Measurements from ENCODE around the gene HOXD4.

HOXD4 gene

DNA sequence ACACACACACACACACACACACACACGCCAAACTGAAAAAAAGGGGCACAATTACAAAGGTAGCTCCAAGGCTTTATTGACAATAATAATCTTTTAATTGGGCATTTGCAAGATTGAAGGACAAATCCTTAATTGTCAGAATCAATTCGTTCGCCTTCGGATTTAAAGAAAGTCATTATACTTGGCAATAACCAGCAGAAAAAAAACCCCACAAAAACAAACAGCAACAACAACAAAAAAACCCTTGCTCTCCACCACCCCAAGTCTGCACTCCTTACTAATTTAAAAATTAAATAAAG is 23.6 kb upstream of the HOXD4 start:
- no peak for DNase-seq

DNA sequence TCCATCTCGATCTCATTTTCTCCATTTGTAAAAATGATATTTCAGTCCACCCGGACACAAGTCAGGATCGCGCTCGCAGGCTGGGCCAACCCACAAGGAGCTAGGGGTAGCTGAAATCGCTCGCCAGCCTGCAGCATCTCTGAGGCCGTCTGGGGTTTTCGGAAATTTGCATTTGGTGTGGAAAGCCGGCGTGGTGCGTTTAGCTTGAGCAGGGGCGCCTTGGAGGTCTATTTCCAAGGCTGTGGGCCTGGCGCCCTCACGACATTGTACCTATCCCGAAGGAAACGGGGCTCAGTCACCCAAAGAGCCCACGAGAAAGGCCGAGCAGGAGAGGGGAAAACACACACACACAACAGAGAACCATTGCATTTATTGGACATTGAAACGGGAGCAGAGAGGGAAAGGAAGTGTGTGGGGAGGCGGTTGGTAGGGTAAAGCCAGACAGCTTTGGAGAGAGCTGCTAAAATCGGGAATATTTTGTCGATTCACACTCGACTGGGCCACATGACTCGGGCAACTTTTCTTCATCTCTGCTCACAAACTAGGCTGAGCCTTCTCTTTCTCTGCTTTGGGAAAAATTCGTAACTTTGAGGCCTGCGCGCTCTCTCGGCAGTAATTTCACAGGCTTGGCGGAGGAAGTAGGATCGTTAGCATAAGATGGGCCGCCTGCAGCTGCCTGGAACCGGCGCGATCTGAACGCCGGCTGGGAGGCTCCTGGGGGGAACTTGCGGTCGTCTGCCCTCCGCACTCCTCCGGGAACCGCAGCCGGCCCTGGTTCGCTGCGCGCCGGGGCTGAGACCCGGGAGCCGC is 23.0 kb upstream of the HOXD4 start:
- no peak for DNase-seq

DNA sequence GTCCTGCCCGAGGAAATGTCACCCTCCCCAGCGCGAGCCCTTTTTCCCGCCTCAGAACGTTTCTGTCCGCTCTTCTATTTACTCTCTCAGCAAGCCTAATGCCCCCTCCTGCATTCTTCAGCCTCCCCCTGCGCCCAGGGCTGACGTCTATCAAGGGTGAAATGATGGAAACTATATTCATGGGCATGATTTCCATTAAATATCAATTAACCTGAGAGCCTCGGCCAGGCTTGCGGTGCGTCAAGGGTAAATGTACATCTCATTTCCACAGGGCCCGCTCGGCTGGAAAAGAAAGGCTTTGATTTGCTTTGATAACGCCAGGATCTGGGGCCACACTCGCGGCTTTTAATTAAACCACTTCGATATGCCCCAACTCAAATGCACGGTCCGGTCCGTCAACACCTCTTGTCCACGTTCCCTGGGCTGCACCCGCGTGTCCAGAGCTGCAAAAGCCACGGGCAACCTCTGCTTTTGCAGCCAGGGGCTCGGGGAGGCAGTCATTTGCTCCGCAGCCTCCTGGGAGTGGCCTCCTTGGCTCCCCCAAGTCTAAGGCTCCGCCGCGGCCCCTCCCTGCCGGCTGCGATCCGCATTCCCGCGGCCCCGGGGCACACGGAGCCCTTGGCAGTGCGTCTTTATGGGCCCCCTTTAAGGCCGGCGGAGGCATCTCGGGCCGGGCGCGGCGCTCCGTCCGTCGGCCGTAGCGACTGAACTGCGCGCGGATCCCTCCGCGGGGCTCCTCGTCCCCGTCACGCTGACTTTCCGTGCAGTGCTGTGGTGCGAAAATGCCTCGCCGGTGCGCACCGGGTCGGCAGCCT is 22.2 kb upstream of the HOXD4 start, which contains the start of gene HOXD8:
TSS of gene HOXD8 (plus strand) at position 724 of the 815 bp plus-strand sequence. CDS start 662 bp downstream, outside the sequence.
- no peak for DNase-seq

DNA sequence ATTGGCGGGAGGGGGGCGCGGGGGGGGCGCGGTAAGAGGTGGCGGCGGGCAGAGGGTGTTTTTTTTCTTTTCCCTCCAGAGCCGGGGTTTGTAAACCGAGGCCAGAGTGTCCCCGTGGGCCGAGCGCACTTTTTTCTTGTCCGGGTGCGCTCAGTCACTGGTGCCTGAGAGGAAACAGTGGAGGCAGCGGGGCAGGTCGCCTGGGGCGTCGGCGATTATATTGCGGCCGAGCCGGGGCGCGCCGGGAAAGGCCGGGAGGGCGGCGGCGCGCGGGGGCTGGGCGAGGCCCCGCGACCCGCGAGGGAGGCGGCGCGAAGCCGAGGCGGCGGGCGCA is 21.6 kb upstream of the HOXD4 start:
- no peak for DNase-seq

DNA sequence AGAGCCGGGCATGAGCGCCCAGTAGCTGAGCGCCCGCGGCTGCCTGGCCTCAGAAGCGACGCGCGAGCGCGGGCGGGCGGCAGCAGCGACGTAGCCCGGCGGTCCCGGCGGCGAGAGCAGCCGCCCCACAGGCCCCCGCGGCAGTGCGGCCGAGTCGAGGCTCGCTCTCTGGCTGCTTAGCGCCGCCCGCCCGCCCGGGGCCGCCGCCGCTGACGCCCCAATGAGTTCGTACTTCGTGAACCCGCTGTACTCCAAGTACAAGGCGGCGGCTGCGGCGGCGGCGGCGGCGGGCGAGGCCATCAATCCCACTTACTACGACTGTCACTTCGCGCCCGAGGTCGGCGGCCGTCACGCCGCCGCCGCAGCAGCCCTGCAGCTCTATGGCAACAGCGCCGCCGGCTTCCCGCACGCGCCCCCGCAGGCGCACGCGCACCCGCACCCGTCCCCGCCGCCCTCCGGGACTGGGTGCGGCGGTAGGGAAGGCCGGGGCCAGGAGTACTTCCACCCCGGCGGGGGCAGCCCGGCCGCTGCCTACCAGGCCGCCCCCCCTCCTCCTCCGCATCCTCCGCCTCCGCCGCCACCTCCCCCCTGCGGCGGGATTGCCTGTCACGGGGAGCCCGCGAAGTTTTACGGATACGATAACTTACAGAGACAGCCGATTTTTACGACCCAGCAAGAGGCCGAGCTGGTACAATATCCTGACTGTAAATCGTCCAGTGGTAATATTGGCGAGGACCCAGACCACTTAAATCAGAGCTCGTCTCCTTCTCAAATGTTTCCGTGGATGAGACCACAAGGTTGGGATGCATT is 21.0 kb upstream of the HOXD4 start:
- DNase-seq = peak; percentile 25

DNA sequence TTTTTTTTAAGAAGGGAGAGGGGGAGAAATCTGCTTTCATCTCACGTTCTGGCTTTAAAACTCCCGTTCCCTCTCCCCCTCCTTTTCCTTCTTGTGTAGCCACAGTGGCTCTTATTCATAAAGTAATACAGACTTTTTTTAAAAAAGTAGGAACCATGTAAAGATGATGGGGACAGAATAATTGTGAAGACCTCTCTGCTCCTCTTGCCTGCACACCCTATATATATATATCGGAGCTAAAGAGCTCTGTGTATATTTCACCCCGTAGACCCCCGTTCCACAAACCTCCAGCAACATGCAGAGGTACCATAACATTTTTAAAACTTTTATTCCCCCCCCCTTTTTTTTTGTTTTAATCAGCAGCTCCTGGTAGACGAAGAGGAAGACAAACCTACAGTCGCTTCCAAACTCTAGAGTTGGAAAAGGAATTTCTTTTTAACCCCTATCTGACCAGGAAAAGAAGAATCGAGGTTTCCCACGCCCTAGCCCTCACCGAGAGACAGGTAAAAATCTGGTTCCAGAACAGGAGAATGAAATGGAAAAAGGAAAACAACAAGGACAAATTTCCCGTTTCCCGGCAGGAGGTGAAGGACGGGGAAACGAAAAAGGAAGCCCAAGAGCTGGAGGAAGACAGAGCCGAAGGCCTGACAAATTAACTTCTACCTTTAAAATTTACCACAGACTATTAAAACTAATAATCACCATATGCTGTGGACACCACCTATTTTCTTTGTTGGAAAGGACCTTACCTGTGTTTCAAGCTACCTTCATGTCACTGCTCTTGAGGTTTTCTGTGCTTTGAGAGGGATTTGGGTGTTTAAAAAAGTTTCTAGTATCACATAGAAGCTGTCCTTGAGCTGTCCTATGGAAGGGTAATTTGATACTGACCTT is 20.1 kb upstream of the HOXD4 start:
- DNase-seq = no peak

DNA sequence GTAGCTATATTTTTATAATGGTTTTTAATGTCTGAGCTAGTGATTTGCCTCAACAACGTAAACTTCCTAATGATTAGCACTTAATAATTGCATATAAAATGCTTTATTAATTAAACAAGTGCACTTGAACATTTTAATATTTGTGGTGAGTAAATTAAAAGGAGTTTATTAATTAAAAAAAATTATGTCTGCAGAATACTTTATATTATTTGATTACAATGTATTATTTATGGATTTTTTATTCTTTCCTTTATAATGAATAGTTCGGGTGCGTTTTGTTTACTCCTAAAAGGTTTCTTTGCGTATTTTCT is 19.5 kb upstream of the HOXD4 start:
- no peak for DNase-seq

DNA sequence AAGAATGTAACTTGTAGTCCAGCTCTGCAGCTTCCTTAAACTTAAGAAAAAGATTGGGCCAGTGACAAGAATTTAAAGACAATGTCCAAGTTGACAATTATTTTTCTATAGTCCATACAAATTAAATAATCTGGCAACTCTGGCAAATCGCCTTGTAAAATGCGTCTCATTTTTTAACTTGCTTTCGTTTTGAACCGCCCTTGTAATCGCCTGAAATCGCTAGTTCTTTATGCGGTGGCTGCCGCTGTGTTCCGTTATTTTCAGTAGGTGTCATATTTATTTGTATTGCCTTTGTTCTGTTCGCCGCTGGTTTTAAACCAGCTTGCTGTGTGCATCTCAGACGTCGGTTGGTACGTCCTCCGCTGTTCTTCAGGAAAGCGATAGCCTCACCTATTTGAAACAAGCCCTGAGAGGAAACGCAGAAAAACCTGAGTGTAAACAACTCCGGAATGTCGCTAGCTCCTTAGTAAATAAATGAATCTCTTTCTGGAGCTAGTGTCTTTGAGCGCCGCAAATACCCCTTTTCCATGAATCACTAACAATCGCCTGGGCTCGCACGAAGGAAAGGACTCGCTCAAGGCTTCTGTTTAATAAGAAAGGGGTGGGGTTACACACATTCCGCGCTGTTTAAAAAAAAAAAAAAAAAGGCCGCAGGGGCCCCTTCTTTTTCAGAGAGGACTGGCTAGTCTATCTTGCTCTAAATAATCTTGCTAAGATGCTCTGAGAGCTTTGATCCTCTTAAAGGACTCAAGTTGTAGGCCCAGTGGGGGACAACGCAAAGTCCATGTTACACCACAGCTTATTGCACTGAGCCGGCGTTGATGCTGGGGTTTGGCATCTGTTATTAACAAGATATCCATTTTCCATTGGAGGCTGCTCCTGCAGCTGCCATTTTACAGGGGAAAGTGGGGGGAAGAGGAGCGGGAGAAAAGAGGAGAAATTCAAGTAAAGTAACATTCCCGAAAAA is 18.9 kb upstream of the HOXD4 start:
- DNase-seq = no peak

DNA sequence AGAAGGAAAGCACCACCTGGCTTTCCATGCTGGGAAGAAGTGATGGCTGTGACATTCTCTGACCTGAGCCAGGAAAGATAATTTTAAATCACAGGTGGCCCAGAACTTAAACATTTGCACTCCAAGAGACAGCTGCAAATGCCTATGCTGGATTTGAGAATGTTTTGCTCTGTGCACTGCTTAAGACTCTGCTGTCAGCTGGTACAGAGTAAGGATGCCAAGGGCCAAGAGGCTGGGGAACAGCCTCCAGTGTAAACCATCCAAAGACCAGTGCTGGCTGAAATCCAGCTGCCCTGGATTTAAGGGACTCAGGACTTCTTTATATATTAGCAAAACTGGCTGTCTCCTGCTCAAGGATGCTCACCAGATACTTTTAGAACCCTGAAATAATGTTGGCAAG is 18.0 kb upstream of the HOXD4 start:
- no peak for DNase-seq

DNA sequence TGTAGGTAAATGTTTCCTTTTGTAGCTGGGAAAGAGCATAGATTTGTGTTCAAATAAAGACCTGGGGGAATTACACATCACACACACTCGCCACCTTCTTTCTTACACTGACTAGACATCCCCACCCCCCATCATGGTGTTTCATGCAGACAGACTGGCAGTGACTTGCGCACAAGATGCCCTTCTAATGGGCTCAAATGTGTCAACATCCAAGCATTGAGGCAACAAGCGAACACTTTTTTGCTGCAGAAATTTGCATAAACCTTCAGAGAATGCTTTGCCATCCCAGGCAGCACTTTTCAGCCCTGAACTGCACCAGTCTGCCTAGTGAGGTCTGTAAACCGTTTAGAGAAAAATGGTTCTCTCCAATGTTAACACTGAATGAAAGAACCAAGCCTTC is 17.3 kb upstream of the HOXD4 start:
- DNase-seq = no peak

DNA sequence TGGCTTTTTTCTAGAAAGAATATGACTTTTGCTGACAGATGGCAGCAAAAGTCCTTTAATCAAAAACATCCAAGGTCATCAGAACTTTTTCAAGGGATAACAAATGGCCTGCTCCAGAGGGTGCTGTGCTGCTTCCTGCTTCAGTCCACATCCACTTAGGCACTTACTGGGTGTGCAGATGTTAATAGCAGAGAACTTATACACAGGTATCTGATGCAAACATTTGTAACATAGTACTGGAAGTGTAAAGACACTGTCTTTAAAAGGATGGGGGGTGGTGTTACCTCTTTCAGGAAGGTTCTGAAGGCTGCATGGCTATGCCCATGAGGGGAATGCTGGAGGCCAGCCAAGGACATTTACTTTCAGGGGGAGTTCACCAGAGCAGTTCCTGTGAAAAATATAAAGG is 16.3 kb upstream of the HOXD4 start:
- DNase-seq = no peak

DNA sequence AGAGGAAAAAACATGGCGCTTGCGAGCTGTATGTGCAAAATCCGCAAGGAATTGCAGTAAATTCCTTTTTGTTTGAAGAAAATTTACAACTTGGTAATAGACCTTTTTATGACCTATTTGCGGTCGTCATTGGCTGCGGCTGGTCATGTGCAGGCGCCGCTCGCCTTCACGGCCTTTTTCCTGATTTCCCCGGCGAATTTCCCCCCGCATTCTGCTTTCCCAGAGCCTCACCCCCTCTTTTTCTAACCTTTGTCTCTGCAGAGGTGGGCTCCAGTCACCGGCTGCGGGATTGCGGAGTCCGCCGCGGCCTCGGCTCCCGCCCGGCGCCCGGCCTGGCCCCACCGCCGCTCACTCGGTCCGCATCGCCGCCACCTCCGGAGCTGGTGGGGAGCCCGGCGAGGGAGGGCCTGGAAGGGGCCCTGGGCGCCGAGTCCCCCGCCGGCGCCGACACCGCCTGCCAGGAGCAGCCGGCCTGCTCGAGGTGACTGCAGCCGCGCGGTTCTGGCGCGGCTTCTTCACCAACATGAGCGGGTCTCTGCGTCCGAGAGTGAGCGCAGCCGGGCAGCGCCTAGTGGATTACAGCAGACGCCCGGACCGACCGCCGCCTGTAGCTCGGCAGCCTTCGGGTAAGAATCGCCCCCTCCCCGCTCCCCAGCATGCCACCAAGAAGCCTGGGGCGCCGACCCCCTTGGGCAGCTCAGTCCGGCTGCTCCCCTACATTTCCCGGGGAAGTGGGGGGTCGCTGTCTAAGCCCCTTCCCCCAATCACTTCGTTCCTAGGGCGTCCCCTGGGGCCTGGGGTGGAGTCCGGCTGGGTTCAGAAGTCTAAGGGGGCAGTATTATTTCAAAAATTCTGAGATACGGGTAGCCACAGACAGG is 14.7 kb upstream of the HOXD4 start:
- no peak for DNase-seq

DNA sequence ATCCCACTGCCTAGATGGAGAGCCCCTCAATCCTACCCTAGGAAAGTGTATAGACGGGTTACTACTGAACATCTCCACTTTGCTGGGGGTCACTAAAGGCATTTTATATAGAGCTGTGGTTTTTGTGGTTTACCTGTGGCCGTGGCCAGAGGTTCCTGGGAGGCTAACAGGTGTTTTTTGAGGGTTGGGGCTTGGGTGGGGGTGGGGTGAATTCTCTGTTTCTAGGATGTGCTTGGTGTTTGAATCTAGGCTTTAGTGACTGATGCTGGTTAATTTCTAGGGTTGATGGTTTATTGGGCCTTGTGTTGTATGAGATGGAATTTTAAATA is 14.1 kb upstream of the HOXD4 start:
- DNase-seq = no peak

DNA sequence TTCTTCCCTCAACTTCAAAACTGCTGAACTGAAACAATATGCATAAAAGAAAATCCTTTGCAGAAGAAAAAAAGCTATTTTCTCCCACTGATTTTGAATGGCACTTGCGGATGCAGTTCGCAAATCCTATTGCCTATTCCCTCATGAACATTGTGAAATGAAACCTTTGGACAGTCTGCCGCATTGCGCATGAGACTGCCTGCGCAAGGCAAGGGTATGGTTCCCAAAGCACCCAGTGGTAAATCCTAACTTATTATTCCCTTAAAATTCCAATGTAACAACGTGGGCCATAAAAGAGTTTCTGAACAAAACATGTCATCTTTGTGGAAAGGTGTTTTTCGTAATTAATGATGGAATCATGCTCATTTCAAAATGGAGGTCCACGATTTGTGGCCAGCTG is 13.4 kb upstream of the HOXD4 start:
- no peak for DNase-seq

DNA sequence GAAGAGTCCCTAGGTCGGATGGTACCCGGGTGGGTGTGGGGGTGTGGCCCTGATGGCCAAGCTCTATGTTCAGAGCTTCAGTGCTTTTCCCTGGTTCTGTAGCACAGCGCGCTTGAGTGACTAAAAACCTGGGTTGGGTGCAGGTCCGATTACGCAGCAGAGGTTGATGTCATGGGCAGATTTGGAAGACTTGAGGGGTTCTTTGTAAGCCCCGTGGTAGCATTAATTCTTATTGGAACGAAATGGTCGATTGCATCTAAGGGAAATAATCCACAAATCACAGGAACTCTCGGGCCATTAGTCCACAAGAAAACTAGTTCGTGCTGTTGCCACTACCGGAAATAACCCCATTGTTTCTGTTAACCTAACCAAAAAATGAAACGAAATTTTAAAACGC is 12.8 kb upstream of the HOXD4 start:
- no peak for DNase-seq

DNA sequence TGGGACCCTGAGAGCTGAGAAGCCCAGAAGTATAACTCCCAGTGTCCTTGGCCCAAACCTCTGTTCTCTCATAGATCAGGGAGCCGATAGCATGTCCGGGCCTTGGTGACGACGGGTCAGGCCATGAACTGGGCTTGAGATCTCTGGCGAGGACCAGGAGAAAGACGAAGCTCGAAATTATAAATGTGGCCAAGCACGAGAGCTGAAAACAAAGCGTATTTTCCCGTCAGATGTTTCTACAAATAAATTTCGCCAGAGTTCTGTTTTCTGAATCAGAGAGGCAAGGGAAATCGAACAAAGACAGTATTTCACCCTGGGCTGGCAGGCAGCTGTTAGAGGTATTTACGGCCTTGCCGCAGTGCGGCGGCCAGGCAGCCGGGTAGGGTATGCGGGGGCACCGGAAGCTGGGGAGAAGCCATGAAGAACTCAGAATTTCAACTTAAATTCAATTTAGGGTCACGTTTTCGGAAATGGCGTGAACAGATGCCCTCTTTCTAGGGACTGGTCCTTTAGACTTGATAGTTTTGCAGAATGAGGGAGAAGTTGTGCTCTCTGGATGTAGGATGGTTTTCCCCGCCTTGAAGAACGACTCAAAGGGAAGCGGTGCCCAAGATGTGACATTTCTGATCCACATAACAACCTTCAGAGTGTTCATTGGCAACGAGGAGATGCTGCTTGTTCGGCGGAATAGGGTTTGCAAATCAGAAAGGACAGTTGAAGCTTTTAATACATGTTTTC is 12.3 kb upstream of the HOXD4 start:
- no peak for DNase-seq

DNA sequence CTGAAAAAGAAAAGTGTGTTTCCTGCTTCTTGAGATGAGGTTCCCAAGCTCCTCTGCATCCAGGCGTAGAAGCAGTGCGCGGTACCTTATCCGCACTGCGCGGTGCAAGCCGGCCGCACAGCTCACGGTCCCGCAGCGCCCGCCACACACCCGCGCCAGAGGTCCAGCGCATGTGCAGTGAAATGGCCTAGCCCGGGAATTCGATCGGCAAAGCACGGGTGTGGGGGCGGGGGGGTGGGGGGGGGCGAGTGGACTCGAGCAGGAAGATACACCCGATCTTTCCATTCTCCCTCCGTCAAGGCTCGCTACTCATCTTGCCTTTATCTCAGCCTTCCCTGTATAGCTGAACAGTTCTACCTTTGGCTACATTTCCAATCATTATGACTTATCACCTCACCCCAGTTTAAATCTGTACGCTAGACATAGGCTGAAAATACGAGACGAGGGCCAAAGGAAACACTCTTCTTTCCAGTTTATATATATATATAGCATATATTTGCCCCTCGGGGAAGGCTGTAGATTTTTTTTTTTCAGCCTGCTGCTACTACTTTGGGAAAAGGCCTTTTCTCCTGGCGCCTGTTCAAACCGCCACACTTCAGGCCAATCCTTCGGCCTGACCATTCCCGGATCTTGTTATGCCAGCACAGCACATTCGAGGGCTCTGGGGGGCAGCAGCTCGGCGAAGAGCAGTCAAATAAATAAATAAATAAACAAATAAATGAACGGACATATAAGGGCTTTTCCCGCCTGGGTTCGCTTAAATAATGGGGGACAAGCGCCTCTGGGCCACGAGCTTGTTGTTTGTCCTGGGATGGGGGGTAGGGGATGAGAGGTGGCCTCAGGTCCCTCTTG is 11.5 kb upstream of the HOXD4 start:
- DNase-seq = no peak

DNA sequence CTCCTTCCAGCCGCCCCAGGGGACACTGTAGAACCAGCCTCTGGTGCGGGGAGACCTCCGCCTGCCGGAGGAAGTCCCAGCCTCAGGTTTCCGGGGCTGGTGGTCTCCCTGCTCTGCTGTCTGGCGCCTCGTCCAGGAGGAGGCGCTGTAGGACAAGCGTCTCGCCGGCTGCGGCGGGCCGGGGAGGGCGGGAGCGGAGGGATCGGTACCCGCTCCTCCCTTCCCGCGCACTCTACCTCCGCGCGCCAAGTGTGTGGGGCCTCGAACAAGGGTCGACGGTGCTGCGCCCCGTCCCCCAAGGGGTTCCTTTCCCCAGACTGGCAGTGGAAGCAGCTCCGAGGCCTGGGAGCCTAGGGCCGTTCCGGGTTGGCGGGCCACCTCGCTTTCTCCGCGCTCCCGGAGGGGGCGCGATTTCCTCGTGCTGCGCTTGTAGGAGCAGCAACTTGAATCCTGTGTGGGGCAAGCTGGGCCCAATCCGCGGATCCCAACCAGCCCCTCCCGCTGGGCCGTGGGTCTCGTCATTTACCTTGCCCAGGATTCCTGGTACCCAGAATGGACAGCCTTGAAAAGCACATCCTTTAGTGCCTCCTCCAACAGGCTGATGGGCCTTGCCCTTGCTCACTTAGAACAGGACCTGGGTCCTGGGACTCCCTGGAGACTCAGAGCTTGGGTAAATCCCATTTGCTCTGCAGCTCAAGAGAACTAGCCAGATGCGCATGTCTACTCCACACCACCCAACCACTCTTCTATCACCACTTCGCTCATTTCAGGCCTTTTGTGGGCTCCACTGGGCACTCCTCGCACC is 10.6 kb upstream of the HOXD4 start:
- DNase-seq = peak; percentile 66
